Pancreas (tissue), 10 donors: ENCODE results near the gene CCDC13. TPM values are rescaled to one million over a fixed set of nuclear protein-coding genes. Genes with fewer than 3 reads are reported as not detected.

ENCODE experiments used
- ATAC-seq, 4 donors: fragments of 200-7000 bp; cut with Tn5 transposase; one replicate each; pipeline versions ENCODE4 v1.8.0 to v1.9.1; 2020; ENCODE audit warnings: mild to moderate bottlenecking in 4 of 4, moderate library complexity in 4 of 4
- DNase-seq, 6 donors: peaks; one replicate each; pipeline ENCODE4 v3.0.0-alpha.2; 2020
- FAIRE-seq: peaks from 2 replicates; lab custom pipeline; 2012; peaks lifted over from hg19 to GRCh38; lab: Jason Lieb, UNC
- H3K27ac ChIP-seq, 4 donors: fragments of 200-600 bp; sonication (generic); 1 replicate in 3 of 4; 2 replicates in 1 of 4; pipeline versions ENCODE4 v1.5.0 to v1.8.0; 2020
- H3K27me3 ChIP-seq, 4 donors: fragments of 200-600 bp; one replicate each; pipeline ENCODE4 v1.8.0; 2021
- H3K36me3 ChIP-seq, 3 donors: fragments of 200-600 bp; sonication (generic) in 1 of 3; one replicate each; pipeline versions ENCODE4 v1.5.0 to v1.8.0; 2020 to 2021
- H3K4me1 ChIP-seq, 3 donors: fragments of 200-600 bp; one replicate each; pipeline ENCODE4 v1.8.0; 2021
- H3K4me3 ChIP-seq, 4 donors: fragments of 200-600 bp; sonication (generic) in 2 of 4; one replicate each; pipeline versions ENCODE4 v1.5.0 to v1.8.0; 2020 to 2021
- H3K9me3 ChIP-seq, 4 donors: fragments of 200-600 bp; one replicate each; pipeline ENCODE4 v1.8.0; 2021
- CTCF ChIP-seq, 4 donors: fragments of 200-600 bp; sonication (generic) in 3 of 4; IDR thresholded peaks; one replicate each; pipeline versions ENCODE4 v1.5.0 to v1.8.0; 2021; ENCODE audit warnings: antibody characterized with exemption in 4 of 4
- WGBS, 2 donors: extraction: QIAGEN DNeasy Blood & Tissue Kit; methylation state at CpG; one replicate each; pipeline ENCODE4 v1.1.7; 2013; 5-methylcytosine and 5-hydroxymethylcytosine counted together
- intact Hi-C, 3 donors: fragments of 100-400 bp; cut with DNase I; formaldehyde crosslinking; loops; one replicate each; pipeline versions ENCODE4 v1.11.1 to v1.14.2; 2022
- polyA plus RNA-seq, 2 donors: library from polyadenylated mRNA; stranded (reverse); fragments of 200-250 nt; gene quantifications; one replicate each; pipeline ENCODE4 v1.2.3, GENCODE V29; 2013
- total RNA-seq, 6 donors: library from RNA; stranded (reverse); fragmentation: NEBNext Ultra II Directional in 4 of 6; extraction: Animal tissue kit (Norgen Biotek cat#: 25700) in 4 of 6; gene quantifications; one replicate each; pipeline versions ENCODE4 v1.2.1 to v1.2.4, GENCODE V29; 2021 to 2023
- donor health status: healthy with polysubstance abuse.
- donor health status: DM: no; HTN: no; CAD: no; lungs with moderate emphysema.
- donor health status: DM: no; HTN: no; CAD: no.
- donor health status: control.
- donor health status: control.
- donor health status: Bipolar disorder and iron deficiency.
- donor health status: DM: yes; HTN: yes; CAD: no.
- donor health status: DM: no; HTN: no; CAD: no.
- donor health status: DM: no; HTN: no; CAD: no.
- donor health status: DM: yes; HTN: yes; CAD: no.

CCDC13 gene
- total and polyA plus RNA-seq, 8 donors, result 0.18 to 1.3 (median 0.70) TPM

GRCh38 chr3:42746455-42747450 is 26.3 kb downstream of the CCDC13 start:
- ATAC-seq (peak; percentile 21 to 69 (median 61)), DNase-seq (peak in 3 of 6 donors; percentile 34 to 49 (median 38)), FAIRE-seq (no peak)
- 52 to 56% methylated on average over 11 of the region's 11 CpGs for WGBS, 2 donors
- Histone ChIP-seq H3K4me1 (peaks cover 0 to 12% (median 6%) of the 10 kb centered on the region in 3 donors), H3K4me3 (no peak overlapping the region), H3K9me3 (no peaks in the 10 kb centered on the region), H3K36me3 (no peaks in the 10 kb centered on the region), H3K27ac (peak overlapping the region; percentile 25 to 63 (median 61)), H3K27me3 (no peaks in the 10 kb centered on the region)
- intact Hi-C loops, result loop anchor here in 1 of 3 donors (10.0 kb wide), 1 partner anchor 162 kb away; the partner anchor contains the start of gene SEC22C
- TF ChIP-seq CTCF (IDR thresholded peaks at IDR 0.05), result no peak

DNA sequence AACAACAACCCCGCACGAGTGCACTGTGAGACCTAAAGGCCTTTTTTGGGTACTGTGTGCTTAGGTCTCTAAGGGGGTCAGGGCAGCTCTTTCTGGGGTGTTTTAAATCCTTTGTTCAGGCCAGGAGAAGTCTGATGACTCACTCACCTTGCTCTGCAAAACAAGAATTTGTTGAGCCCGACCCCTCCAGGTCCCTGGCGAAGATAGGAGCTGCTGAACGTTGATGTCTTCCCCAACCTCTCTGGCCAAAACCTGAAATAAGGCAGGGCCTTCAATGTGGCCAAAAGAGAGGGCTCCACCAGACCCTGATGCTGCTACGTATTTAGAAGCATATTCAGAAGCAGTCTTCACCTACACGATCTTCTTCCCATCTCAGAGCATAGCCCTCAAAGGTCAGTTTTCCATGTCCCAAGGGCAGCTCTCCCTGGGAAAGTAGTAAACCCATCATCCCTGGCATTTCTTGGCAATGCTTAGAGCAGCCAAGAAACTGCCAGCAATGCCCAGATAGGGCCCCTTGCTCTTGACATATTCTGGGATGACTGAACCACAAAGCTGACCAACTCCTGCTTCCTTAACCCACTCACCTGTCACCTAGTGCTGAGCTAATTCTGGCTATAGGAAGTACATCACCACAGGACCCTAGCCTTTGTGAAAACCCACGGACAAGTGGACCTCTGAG is 27.1 kb downstream of the CCDC13 start:
- FAIRE-seq (no peak), ATAC-seq (peak in 3 of 4 donors; percentile 19 to 34 (median 29)), DNase-seq (peak in 1 of 6 donors; percentile 37)
- intact Hi-C loops, result loop anchor here in 1 of 3 donors (10.0 kb wide), 1 partner anchor 161 kb away; the partner anchor contains the start of gene SEC22C
- WGBS, 2 donors, result 57 to 65% methylated on average over 8 of the region's 8 CpGs
- Histone ChIP-seq H3K27me3 (no peaks in the 10 kb centered on the region), H3K36me3 (no peaks in the 10 kb centered on the region), H3K27ac (peak overlapping the region; percentile 25 to 63 (median 61)), H3K9me3 (no peaks in the 10 kb centered on the region), H3K4me3 (no peak overlapping the region), H3K4me1 (peaks cover 0 to 12% (median 6%) of the 10 kb centered on the region in 3 donors)
- no peak for TF ChIP-seq CTCF (IDR thresholded peaks at IDR 0.05)

DNA sequence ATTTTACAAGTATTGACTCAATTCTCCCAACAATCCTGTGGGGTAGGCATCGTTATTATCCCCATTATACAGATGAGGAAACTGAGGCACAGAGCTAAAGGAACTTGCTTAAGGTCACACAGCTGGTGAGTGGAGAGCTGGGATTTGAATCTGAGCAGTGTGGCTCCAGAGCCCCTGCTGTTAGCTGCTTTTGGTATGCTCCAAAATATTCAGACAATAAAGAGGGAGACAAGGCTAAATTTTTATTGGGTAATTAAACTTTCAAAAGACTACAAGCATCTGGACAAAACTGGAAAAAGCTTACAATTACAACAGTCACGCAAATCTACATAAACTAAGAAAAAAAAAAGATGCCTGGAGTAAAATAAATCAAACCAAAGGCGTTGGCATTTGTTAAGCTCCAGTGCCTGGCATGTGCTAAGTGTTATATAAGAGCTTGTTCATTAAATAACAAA is 27.7 kb downstream of the CCDC13 start:
- Histone ChIP-seq H3K27me3 (no peaks in the 10 kb centered on the region), H3K4me1 (peaks cover 0 to 12% (median 6%) of the 10 kb centered on the region in 3 donors), H3K36me3 (no peaks in the 10 kb centered on the region), H3K9me3 (no peaks in the 10 kb centered on the region), H3K4me3 (no peak overlapping the region), H3K27ac (peak overlapping the region; percentile 25 to 63 (median 61))
- FAIRE-seq (no peak), ATAC-seq (no peak), DNase-seq (no peak)
- TF ChIP-seq CTCF (IDR thresholded peaks at IDR 0.05), result no peak
- intact Hi-C loops, result loop anchor here in 1 of 3 donors (10.0 kb wide), 1 partner anchor 161 kb away; the partner anchor contains the start of gene SEC22C
- WGBS, 2 donors, result 66 to 82% methylated on average over 3 of the region's 3 CpGs

DNA sequence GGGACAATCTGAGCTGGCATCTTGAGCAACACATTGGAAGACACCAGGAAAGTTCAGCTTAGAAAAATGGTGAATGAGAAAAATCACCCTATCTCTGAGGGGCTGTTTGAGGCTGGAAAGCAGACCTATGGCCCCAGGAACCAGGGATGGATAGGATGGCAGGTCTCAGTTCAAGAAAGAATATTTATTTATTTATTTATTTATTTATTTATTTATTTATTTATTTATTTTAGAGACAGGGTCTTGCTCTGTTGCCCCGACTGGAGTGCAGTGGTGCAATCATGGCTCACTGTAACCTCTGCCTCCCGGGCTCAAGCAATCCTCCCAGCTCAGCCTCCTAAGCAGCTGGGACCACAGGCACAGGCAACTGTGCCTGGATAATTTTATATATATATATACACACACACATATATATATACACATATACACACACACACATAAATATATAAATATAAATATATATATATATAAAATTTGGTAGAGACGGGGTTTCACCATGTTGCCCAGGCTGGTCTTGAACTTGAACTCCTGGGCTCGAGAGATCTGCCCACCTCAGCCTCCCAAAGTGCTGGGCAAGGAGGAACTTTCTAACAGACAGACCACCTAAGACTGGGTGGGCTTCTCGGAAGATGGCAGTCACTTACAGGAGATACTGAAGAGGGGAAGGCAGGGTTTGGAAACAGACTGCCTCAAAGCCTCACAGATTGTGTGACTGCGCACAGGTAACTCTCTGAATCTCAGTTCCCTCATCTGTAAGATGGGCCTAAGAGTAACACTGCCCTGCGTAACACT is 29.7 kb downstream of the CCDC13 start:
- DNase-seq (peak in 1 of 6 donors; percentile 6), ATAC-seq (no peak), FAIRE-seq (no peak)
- no peaks in the 10 kb centered on the region for H3K36me3 ChIP-seq
- intact Hi-C loops, result loop anchor here in 1 of 3 donors (10.0 kb wide), 1 partner anchor 159 kb away; the partner anchor contains the start of gene SEC22C
- H3K4me1 ChIP-seq, result peaks cover 0 to 12% (median 6%) of the 10 kb centered on the region in 3 donors
- no peak overlapping the region for H3K27ac ChIP-seq
- 86 to 88% methylated on average over 7 of the region's 7 CpGs for WGBS, 2 donors
- H3K27me3 ChIP-seq, result no peaks in the 10 kb centered on the region
- no peaks in the 10 kb centered on the region for H3K9me3 ChIP-seq
- no peak for TF ChIP-seq CTCF (IDR thresholded peaks at IDR 0.05)
- H3K4me3 ChIP-seq, result no peak overlapping the region
